Measurements from ENCODE around the gene UBXN1.

UBXN1 gene

GRCh38 chr11:62627713-62628112, 51.2 kb downstream of the UBXN1 start:
- no peak for DNase-seq
